ENCODE results near the gene TENM3.
A peak's percentile ranks its signal among the peaks of the same experiment; 100 is the strongest.

Gene TENM3

GRCh38 chr4:182803235-182803634, 560.0 kb downstream of the TENM3 start (continued):
- TF ChIP-seq PBX3 (CRISPR knock-in tag; IDR thresholded peaks at IDR 0.05) = no peak

- H3K4me1 ChIP-seq (ENCODE audit: control insufficient read depth, insufficient read depth, low read length) = no peaks in the 10 kb centered on the region
- no peak for TF ChIP-seq ZNF658 (tag by site-specific recombination; IDR thresholded peaks at IDR 0.05)
- TF ChIP-seq ZNF16 (tag by site-specific recombination; IDR thresholded peaks at IDR 0.05; ENCODE audit: low read depth) = no peak
- no peak for TF ChIP-seq ZNF521 (tag by site-specific recombination; IDR thresholded peaks at IDR 0.05)
- no peak for TF ChIP-seq TCF7L2 (IDR thresholded peaks at IDR 0.05; ENCODE audit: borderline replicate concordance, low read depth, low read length)
- POLR2A ChIA-PET = no interaction called here
- H3K9me3 ChIP-seq (ENCODE audit: control insufficient read depth, insufficient read depth, low read depth, low read length) = no peaks in the 10 kb centered on the region
- H3K4me3 ChIP-seq (ENCODE audit: low read depth, low read length) = no peak overlapping the region
- H3K36me3 ChIP-seq (ENCODE audit: control insufficient read depth in 2 of 2, insufficient read depth in 1 of 2, low read length in 2 of 2) = peaks cover 0 to 14% of the 10 kb centered on the region in 2 experiments; a peak in 1 of 3 replicates
- no peak overlapping the region for H3K27ac ChIP-seq (ENCODE audit: extremely low read depth, low read depth, low read length)
- CTCF ChIA-PET = no interaction called here
These were observed 560.9 kb downstream of the TENM3 start for GRCh38 chr4:182804131-182804530.

GRCh38 chr4:182805321-182805720, 562.1 kb downstream of the TENM3 start:
- TF ChIP-seq ZNF843 (tag by site-specific recombination; IDR thresholded peaks at IDR 0.05) (no peak), ZBTB6 (tag by site-specific recombination; IDR thresholded peaks at IDR 0.05) (no peak), ZBTB21 (tag by site-specific recombination; IDR thresholded peaks at IDR 0.05) (no peak)
- POLR2A ChIA-PET = no interaction called here
- H3K36me3 ChIP-seq (ENCODE audit: control insufficient read depth in 2 of 2, insufficient read depth in 1 of 2, low read length in 2 of 2) = peaks cover 0 to 2% of the 10 kb centered on the region in 2 experiments; a peak in 1 of 3 replicates

GRCh38 chr4:182805750-182806149, 562.5 kb downstream of the TENM3 start:
- Histone ChIP-seq H3K4me3 (ENCODE audit: low read depth, low read length) (no peak overlapping the region), H3K27ac (ENCODE audit: extremely low read depth, low read depth, low read length) (no peak overlapping the region), H3K36me3 (ENCODE audit: control insufficient read depth in 2 of 2, insufficient read depth in 1 of 2, low read length in 2 of 2) (no peaks in the 10 kb centered on the region), H3K9me3 (ENCODE audit: control insufficient read depth, insufficient read depth, low read depth, low read length) (no peaks in the 10 kb centered on the region), H3K4me1 (ENCODE audit: control insufficient read depth, insufficient read depth, low read length) (no peaks in the 10 kb centered on the region)
- TF ChIP-seq SETDB1 (IDR thresholded peaks at IDR 0.05; ENCODE audit: insufficient read length, low read length) = no peak
- peak; percentile 94 for TF ChIP-seq ZNF596 (tag by site-specific recombination; IDR thresholded peaks at IDR 0.05)
- TF ChIP-seq ZFHX2 (tag by site-specific recombination; conservative IDR thresholded peaks at IDR 0.05) = peak; percentile 56
- POLR2A ChIA-PET = no interaction called here
- CTCF ChIA-PET = interaction anchor here (0.6 to 1.0 kb wide), 4 partner anchors 175 to 781 kb away, joined by 3 to 4 read pairs (median 3); no protein-coding TSS in a partner anchor

More at GRCh38 chr4:182805321-182805720, 562.1 kb downstream of the TENM3 start:
- CTCF ChIA-PET = interaction anchor here (0.6 to 1.0 kb wide), 5 partner anchors 100 to 781 kb away, joined by 3 to 4 read pairs (median 3); no protein-coding TSS in a partner anchor
- H3K27ac ChIP-seq (ENCODE audit: extremely low read depth, low read depth, low read length) = no peak overlapping the region
- no peak overlapping the region for H3K4me3 ChIP-seq (ENCODE audit: low read depth, low read length)
- H3K9me3 ChIP-seq (ENCODE audit: control insufficient read depth, insufficient read depth, low read depth, low read length) = no peaks in the 10 kb centered on the region
- H3K4me1 ChIP-seq (ENCODE audit: control insufficient read depth, insufficient read depth, low read length) = no peaks in the 10 kb centered on the region

- Histone ChIP-seq H3K36me3 (ENCODE audit: control insufficient read depth in 2 of 2, insufficient read depth in 1 of 2, low read length in 2 of 2) (no peaks in the 10 kb centered on the region), H3K4me3 (ENCODE audit: low read depth, low read length) (peak overlapping the region; percentile 27), H3K4me1 (ENCODE audit: control insufficient read depth, insufficient read depth, low read length) (no peaks in the 10 kb centered on the region), H3K9me3 (ENCODE audit: control insufficient read depth, insufficient read depth, low read depth, low read length) (no peaks in the 10 kb centered on the region), H3K27ac (ENCODE audit: extremely low read depth, low read depth, low read length) (no peak overlapping the region; the same call in 1 of the 2 replicates)
- ChIA-PET POLR2A (no interaction called here), CTCF (interaction anchor here (0.6 to 1.0 kb wide), 3 partner anchors 176 to 782 kb away, joined by 3 to 4 read pairs (median 3); no protein-coding TSS in a partner anchor)
- TF ChIP-seq ZBTB17 (tag by site-specific recombination; IDR thresholded peaks at IDR 0.05) = peak; percentile 48; the same call in 1 of the 2 replicates
- peak; percentile 29; the same call in 1 of the 2 replicates for TF ChIP-seq ZNF692 (tag by site-specific recombination; IDR thresholded peaks at IDR 0.05)
- TF ChIP-seq ZNF202 (tag by site-specific recombination; IDR thresholded peaks at IDR 0.05; ENCODE audit: borderline replicate concordance) = no peak
- no peak for TF ChIP-seq ZNF645 (tag by site-specific recombination; IDR thresholded peaks at IDR 0.05)
- no peak for TF ChIP-seq KLF17 (tag by site-specific recombination; IDR thresholded peaks at IDR 0.05)
- no peak for TF ChIP-seq ZNF785 (tag by site-specific recombination; IDR thresholded peaks at IDR 0.05)
These were observed 563.4 kb downstream of the TENM3 start for GRCh38 chr4:182806259-182807252.
